Fibroblast of lung (primary cell): ENCODE data around the gene ALDH4A1.

ENCODE experiments used
- CTCF ChIP-seq, 2 donors: IDR thresholded peaks in 1 of 2; conservative IDR thresholded peaks in 1 of 2; 1 replicate in 1 of 2; 2 replicates in 1 of 2; pipeline ENCODE4 v1.5.1; 2011 to 2012; ENCODE audit warnings: low read length in 2 of 2, control low read depth in 1 of 2, inconsistent platforms in 1 of 2, low read depth in 1 of 2, mild to moderate bottlenecking in 1 of 2
- EZH2 ChIP-seq: IDR thresholded peaks from 2 replicates; pipeline ENCODE4 v1.5.1; 2012; ENCODE audit warnings: low read length, control low read depth, mild to moderate bottlenecking; ENCODE audit errors: missing control alignments

GRCh38 chr1:18893120-18893519 is 9.2 kb downstream of the ALDH4A1 start:
- TF ChIP-seq CTCF (conservative IDR thresholded peaks at IDR 0.05 in 1 of 2, IDR thresholded peaks at IDR 0.05 in 1 of 2; ENCODE audit: low read depth in 1 of 2, low read length in 2 of 2) (no peak), EZH2 (no peak)
